ENCODE data around the gene RCSD1.
"Not testable (repeated sequence)": the region's sequence is repeated elsewhere in the genome, so short reads cannot be mapped to it uniquely, and the experiment has no call there.

- TF ChIP-seq LARP7 (IDR thresholded peaks at IDR 0.05); TCF7 (IDR thresholded peaks at IDR 0.05; ENCODE audit: borderline replicate concordance); TBL1XR1 (IDR thresholded peaks at IDR 0.05; ENCODE audit: low read depth, low read length); KAT2A (conservative IDR thresholded peaks at IDR 0.05; ENCODE audit: control insufficient read depth, low read depth, low read length); EZH2 (IDR thresholded peaks at IDR 0.05; ENCODE audit: borderline replicate concordance, control insufficient read depth, low read depth, low read length); POLR2A (IDR thresholded peaks at IDR 0.05; ENCODE audit: low read depth, low read length); TCF12 (IDR thresholded peaks at IDR 0.05; ENCODE audit: low read depth, low read length): not testable (repeated sequence)
- TF ChIP-seq, protein P1, sequence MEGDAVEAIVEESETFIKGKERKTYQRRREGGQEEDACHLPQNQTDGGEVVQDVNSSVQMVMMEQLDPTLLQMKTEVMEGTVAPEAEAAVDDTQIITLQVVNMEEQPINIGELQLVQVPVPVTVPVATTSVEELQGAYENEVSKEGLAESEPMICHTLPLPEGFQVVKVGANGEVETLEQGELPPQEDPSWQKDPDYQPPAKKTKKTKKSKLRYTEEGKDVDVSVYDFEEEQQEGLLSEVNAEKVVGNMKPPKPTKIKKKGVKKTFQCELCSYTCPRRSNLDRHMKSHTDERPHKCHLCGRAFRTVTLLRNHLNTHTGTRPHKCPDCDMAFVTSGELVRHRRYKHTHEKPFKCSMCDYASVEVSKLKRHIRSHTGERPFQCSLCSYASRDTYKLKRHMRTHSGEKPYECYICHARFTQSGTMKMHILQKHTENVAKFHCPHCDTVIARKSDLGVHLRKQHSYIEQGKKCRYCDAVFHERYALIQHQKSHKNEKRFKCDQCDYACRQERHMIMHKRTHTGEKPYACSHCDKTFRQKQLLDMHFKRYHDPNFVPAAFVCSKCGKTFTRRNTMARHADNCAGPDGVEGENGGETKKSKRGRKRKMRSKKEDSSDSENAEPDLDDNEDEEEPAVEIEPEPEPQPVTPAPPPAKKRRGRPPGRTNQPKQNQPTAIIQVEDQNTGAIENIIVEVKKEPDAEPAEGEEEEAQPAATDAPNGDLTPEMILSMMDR (IDR thresholded peaks at IDR 0.05 in 2 of 3, conservative IDR thresholded peaks at IDR 0.05 in 1 of 3; ENCODE audit: control insufficient read depth in 2 of 3, extremely low read depth in 1 of 3, insufficient read depth in 1 of 3, low read depth in 3 of 3, low read length in 3 of 3): not testable (repeated sequence)
- peak; percentile 71 for TF ChIP-seq YY1 (IDR thresholded peaks at IDR 0.05; ENCODE audit: low read depth, low read length)
Observed at GRCh38 chr1:167719715-167720421, 89.8 kb downstream of the RCSD1 start.

All from GM12878 (cell line).